ENCODE results near the gene MAP3K14.
A peak's percentile ranks its signal among the peaks of the same experiment; 100 is the strongest.

The MAP3K14 gene

DNA sequence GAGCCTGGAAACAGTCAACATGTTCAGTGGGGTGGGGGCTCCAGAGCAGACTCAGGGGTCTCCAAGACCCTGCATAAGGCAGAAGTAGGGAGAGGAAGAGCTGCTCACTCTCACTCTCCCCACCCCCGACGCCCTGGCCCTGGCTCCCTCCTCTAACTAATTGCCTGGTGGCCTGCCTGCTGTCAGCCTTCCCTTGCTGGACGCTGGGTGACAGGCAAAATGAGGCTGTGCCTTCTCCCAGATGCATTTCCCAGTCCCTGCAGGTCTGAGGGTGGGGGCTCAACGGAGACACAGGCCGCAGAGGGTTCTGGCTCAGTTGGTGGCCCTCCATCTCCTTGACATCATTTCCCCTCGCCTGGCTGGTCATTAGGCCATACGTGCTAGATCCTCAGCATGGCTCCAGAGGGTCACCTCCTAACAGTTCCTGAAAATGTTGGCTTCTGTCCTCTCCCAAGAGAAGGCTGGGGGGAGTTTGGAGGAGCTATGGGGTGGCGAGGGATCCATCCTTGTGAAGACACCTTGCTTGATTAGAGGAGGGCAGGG is 93.8 kb downstream of the MAP3K14 start:
- no peak for DNase-seq (ENCODE audit: low spot score)

DNA sequence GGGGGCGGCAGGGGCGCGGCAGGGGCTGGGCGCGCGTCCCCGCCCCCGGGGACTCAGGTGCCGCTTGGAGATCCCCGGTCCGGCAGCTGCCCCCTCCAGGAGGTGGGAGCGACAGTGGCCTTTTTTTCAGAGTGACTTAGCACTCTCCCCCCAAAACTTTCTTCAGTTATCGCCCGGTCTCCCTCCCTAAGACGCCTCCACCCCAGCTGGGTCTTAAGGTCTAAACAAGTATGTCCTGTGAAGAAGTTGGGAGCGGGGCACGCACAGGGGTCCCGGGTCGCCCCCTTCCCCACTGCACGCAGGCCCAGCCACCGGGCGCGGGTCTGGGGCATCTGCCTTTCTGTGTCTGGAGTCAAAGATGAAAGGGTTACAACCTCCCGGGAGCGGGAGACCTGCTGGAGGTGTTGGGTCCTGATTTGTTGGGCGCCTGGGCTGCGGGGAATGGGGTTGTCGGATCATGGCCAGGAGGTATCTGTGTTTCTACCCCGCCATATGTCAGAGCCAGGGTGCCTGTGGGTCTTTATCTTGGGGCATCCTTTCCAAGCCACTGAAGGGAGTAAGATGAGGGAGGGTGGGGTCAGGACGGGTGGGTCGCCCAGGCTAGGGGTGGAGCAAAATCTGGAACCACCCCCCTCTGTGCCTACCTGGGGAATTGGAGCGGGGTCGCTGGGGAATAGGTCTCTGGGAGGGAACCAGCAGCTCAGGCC is 94.4 kb downstream of the MAP3K14 start:
- no peak for DNase-seq (ENCODE audit: low spot score)

DNA sequence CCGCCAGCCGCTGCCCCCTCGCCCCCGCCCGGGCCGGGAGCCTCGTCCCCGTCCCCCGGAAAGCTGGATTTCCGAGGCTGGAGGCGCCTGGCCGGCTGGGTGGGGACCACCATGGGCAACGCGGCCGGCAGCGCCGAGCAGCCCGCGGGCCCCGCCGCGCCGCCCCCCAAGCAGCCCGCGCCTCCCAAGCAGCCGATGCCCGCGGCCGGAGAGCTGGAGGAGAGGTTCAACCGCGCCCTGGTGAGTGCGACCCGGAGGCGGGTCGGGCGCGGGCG is 94.9 kb downstream of the MAP3K14 start:
- no peak for DNase-seq (ENCODE audit: low spot score)

DNA sequence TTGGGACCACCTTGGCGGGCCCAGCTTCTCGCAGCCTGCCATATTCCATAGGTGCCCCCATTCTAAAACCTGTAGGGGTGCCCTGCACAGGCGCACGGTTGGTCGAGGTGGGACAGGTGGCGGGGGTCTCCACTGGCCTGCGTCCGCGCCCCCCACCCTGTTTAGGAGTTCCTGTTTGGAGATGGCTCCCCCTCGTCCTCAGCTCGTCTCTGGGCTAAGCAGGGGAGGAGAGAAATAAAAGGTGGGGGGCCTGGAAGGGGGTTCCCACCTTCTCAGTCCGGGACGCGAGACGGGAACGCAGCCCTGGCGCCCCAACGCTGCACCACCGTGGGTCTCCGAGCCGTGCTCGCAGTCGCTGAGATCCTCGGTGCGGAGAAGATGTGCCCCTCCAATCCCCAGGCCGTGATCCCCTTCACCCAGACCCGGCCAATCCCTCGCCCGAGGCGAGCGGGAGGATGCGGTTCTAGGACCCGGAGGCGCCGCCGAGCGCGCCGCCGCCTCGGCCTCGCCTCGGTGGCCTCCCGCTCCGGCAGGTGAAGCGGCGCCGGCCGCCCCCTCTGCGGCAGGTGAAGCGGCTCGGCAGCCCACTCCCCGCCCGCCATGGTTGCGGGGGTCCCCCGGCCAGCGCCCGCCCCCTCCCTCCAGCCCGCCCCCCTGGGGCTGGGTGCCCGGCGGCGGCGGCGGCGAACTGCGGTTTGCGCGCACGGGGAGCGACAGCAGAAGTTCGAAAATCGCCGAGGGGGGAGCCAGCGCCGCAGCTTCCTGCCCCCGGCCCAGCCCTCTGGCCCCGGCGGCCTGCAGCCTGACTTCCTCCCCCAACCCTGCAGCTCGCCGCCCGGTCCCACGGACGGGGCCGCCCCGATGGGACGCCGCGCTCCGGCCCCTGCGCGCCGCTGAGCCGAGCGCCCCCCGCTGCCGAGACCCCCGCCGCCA is 95.5 kb downstream of the MAP3K14 start, which contains the start of gene FMNL1:
FMNL1 (plus strand) TSS at position 805 of the 933 bp plus-strand sequence. CDS start 240 bp downstream, outside the sequence.
- DNase-seq (ENCODE audit: low spot score): peak; percentile 58

DNA sequence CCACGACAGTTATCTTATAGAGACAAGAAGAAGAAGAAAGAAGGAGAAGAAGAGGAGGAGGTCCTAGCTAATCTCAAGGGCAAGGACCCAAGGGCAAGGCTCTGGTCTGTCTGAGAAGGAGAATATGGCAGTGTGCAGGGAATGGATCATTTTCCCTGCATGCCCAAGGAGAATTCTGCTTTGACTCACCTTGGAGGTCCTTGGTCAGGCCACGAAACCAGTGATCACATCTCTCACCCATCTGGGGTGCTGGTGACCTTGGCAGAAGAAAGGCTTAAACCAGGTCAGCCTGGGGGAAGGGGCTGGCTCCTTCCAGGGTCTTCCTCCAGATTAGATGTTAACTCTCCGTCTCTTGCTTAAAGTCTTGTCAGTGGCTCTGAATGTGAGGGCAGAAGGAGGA is 96.7 kb downstream of the MAP3K14 start:
- DNase-seq (ENCODE audit: low spot score): no peak

DNA sequence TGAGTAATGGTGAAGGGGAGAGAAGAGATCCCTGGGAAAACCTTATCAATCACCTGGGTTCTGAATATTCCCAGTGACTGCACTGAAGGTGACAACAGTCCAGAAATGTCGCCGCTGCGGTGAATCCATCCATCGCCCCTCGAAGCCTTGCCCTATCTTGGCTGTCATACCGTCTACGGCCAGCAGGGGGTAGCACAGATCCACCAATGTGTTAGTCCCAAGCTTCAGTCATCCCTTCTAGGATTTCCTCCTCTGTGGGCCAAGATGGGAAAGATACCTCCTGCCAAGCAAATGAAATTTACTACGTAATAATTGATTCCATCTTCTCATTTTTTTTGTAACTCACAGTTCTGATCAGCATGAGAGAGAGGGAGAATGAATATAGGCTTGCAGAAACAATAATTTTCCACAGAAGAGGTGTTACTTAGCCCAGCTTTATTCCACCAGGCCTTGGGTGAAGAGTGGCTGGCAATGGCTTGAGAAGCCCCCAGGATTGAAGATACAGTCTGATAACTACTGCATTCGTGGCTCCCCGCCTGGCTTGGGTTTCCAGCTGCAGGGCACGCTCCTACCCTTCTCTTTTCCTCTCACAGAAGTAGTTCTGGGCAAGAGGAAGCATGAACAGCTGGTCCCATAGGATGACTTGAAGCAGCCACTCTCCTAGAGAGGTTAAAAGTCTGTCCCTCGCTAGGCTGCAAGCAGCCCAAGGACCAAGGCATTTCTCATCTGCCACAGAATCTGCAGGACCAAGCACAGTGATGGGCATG is 97.7 kb downstream of the MAP3K14 start:
- DNase-seq (ENCODE audit: low spot score): peak; percentile 91
